ENCODE data around the gene FAM3C.

The FAM3C gene

GRCh38 chr7:121313793-121314676 lies 82.1 kb downstream of the FAM3C start:
- ATAC-seq, result peak; percentile 27; the same call in 2 of the 3 replicates
- no peak for TF ChIP-seq ZNF70 (CRISPR knock-in tag; IDR thresholded peaks at IDR 0.05)
- no peak for TF ChIP-seq OSR1 (CRISPR knock-in tag; IDR thresholded peaks at IDR 0.05)
- TF ChIP-seq BACH2 (CRISPR knock-in tag; IDR thresholded peaks at IDR 0.05; ENCODE audit: borderline replicate concordance), result no peak
- TF ChIP-seq ARNTL (CRISPR knock-in tag; IDR thresholded peaks at IDR 0.05; ENCODE audit: borderline replicate concordance, low read depth), result no peak
- no peak for TF ChIP-seq ISL1 (CRISPR knock-in tag; IDR thresholded peaks at IDR 0.05)
- no peak for TF ChIP-seq CSDC2 (CRISPR knock-in tag; IDR thresholded peaks at IDR 0.05)
- no peak for TF ChIP-seq PPARA (CRISPR knock-in tag; IDR thresholded peaks at IDR 0.05; ENCODE audit: borderline replicate concordance)
- no peak for TF ChIP-seq GLIS3 (CRISPR knock-in tag; IDR thresholded peaks at IDR 0.05)
- TF ChIP-seq PATZ1 (CRISPR knock-in tag; IDR thresholded peaks at IDR 0.05; ENCODE audit: borderline replicate concordance), result no peak
- TF ChIP-seq CREB5 (CRISPR knock-in tag; IDR thresholded peaks at IDR 0.05; ENCODE audit: low read depth), result no peak
- TF ChIP-seq SNAI2 (CRISPR knock-in tag; IDR thresholded peaks at IDR 0.05), result no peak
- no peak for TF ChIP-seq TOX (CRISPR knock-in tag; IDR thresholded peaks at IDR 0.05; ENCODE audit: borderline replicate concordance)
- TF ChIP-seq, protein P1, sequence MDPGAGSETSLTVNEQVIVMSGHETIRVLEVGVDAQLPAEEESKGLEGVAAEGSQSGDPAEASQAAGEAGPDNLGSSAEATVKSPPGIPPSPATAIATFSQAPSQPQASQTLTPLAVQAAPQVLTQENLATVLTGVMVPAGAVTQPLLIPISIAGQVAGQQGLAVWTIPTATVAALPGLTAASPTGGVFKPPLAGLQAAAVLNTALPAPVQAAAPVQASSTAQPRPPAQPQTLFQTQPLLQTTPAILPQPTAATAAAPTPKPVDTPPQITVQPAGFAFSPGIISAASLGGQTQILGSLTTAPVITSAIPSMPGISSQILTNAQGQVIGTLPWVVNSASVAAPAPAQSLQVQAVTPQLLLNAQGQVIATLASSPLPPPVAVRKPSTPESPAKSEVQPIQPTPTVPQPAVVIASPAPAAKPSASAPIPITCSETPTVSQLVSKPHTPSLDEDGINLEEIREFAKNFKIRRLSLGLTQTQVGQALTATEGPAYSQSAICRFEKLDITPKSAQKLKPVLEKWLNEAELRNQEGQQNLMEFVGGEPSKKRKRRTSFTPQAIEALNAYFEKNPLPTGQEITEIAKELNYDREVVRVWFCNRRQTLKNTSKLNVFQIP (CRISPR knock-in tag; IDR thresholded peaks at IDR 0.05; ENCODE audit: borderline replicate concordance, low read depth), result no peak
- no peak for TF ChIP-seq RARB (CRISPR knock-in tag; IDR thresholded peaks at IDR 0.05)
- no peak for TF ChIP-seq ZFP3 (CRISPR knock-in tag; IDR thresholded peaks at IDR 0.05)
- no peak for TF ChIP-seq ESRRG (CRISPR knock-in tag; IDR thresholded peaks at IDR 0.05)
- no peak for TF ChIP-seq ZC3H10 (CRISPR knock-in tag; IDR thresholded peaks at IDR 0.05)

GRCh38 chr7:121313220-121313792 lies 82.8 kb downstream of the FAM3C start:
- ATAC-seq, result peak; percentile 34; the same call in 2 of the 3 replicates
- TF ChIP-seq ESRRG (CRISPR knock-in tag; IDR thresholded peaks at IDR 0.05), result no peak
- no peak for TF ChIP-seq CREB5 (CRISPR knock-in tag; IDR thresholded peaks at IDR 0.05; ENCODE audit: low read depth)
- TF ChIP-seq, protein P1 (CRISPR knock-in tag; IDR thresholded peaks at IDR 0.05; ENCODE audit: borderline replicate concordance, low read depth), result no peak
- no peak for TF ChIP-seq ZNF565 (CRISPR knock-in tag; conservative IDR thresholded peaks at IDR 0.05; ENCODE audit: low read depth)
- no peak for TF ChIP-seq GLIS3 (CRISPR knock-in tag; IDR thresholded peaks at IDR 0.05)
- no peak for TF ChIP-seq ZNF70 (CRISPR knock-in tag; IDR thresholded peaks at IDR 0.05)
- TF ChIP-seq CSRNP3 (CRISPR knock-in tag; IDR thresholded peaks at IDR 0.05), result no peak
- TF ChIP-seq ZFP3 (CRISPR knock-in tag; IDR thresholded peaks at IDR 0.05), result no peak
- no peak for TF ChIP-seq TCF4 (CRISPR knock-in tag; IDR thresholded peaks at IDR 0.05; ENCODE audit: borderline replicate concordance)
- TF ChIP-seq ZNF8 (CRISPR knock-in tag; IDR thresholded peaks at IDR 0.05), result no peak
- TF ChIP-seq TOX (CRISPR knock-in tag; IDR thresholded peaks at IDR 0.05; ENCODE audit: borderline replicate concordance), result no peak
- no peak for TF ChIP-seq RARB (CRISPR knock-in tag; IDR thresholded peaks at IDR 0.05)
- TF ChIP-seq, protein P2, sequence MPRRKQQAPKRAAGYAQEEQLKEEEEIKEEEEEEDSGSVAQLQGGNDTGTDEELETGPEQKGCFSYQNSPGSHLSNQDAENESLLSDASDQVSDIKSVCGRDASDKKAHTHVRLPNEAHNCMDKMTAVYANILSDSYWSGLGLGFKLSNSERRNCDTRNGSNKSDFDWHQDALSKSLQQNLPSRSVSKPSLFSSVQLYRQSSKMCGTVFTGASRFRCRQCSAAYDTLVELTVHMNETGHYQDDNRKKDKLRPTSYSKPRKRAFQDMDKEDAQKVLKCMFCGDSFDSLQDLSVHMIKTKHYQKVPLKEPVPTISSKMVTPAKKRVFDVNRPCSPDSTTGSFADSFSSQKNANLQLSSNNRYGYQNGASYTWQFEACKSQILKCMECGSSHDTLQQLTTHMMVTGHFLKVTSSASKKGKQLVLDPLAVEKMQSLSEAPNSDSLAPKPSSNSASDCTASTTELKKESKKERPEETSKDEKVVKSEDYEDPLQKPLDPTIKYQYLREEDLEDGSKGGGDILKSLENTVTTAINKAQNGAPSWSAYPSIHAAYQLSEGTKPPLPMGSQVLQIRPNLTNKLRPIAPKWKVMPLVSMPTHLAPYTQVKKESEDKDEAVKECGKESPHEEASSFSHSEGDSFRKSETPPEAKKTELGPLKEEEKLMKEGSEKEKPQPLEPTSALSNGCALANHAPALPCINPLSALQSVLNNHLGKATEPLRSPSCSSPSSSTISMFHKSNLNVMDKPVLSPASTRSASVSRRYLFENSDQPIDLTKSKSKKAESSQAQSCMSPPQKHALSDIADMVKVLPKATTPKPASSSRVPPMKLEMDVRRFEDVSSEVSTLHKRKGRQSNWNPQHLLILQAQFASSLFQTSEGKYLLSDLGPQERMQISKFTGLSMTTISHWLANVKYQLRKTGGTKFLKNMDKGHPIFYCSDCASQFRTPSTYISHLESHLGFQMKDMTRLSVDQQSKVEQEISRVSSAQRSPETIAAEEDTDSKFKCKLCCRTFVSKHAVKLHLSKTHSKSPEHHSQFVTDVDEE (CRISPR knock-in tag; IDR thresholded peaks at IDR 0.05), result no peak
- no peak for TF ChIP-seq PATZ1 (CRISPR knock-in tag; IDR thresholded peaks at IDR 0.05; ENCODE audit: borderline replicate concordance)
- TF ChIP-seq ISL1 (CRISPR knock-in tag; IDR thresholded peaks at IDR 0.05), result no peak
- TF ChIP-seq SNAI2 (CRISPR knock-in tag; IDR thresholded peaks at IDR 0.05), result no peak
- no peak for TF ChIP-seq CSDC2 (CRISPR knock-in tag; IDR thresholded peaks at IDR 0.05)

Data from SK-N-SH treated with all-trans-retinoic acid at 6 μM for 48 hours (cell line).